ENCODE measurements around the gene SHH. TPM values are rescaled to one million over a fixed set of nuclear protein-coding genes. Genes with fewer than 3 reads are reported as not detected.

SHH gene
- under 0.01 and 0.33 TPM in 2 replicates for total RNA-seq

GRCh38 chr7:155811895-155812761, at the start of gene SHH:
Gene SHH (minus strand): TSS chr7:155812463. CDS start chr7:155812122, 341 bp downstream.

Other genes with a start within 250 kb of the SHH start
- 23.5 and 29.5 TPM in 2 replicates for gene RBM33, start 167.8 kb downstream of the SHH start, total RNA-seq

Measured in vein endothelial cell (primary cell).